HepG2 (cell line): ENCODE data around the gene FOXA3. TPM values are rescaled to one million over a fixed set of nuclear protein-coding genes. Genes with fewer than 3 reads are reported as not detected.

ENCODE experiments used
- CBFB ChIP-seq: sonication (generic); formaldehyde crosslinking; IDR thresholded peaks from 2 replicates; pipeline ENCODE4 v1.4.0; 2020; ENCODE audit warnings: missing genetic modification reagents
- DBP ChIP-seq: sonication (generic); formaldehyde crosslinking; IDR thresholded peaks from 2 replicates; pipeline ENCODE4 v1.4.0; 2020; ENCODE audit warnings: missing genetic modification reagents; ENCODE audit errors: not compliant biosample characterization
- KLF15 ChIP-seq: sonication (generic); formaldehyde crosslinking; IDR thresholded peaks from 2 replicates; pipeline ENCODE4 v1.8.1; 2023; ENCODE audit warnings: borderline replicate concordance, mild to moderate bottlenecking, inconsistent platforms, missing genetic modification reagents, mixed read lengths
- MAFG ChIP-seq: sonication (generic); formaldehyde crosslinking; IDR thresholded peaks from 2 replicates; pipeline ENCODE4 v1.5.1; 2020; ENCODE audit warnings: mild to moderate bottlenecking, missing genetic modification reagents
- NCOA2 ChIP-seq: sonication (generic); formaldehyde crosslinking; IDR thresholded peaks from 2 replicates; pipeline ENCODE4 v1.8.0; 2022; ENCODE audit warnings: inconsistent platforms
- NCOA5 ChIP-seq: sonication (generic); formaldehyde crosslinking; IDR thresholded peaks from 2 replicates; pipeline ENCODE4 v1.4.0; 2020; ENCODE audit warnings: missing genetic modification reagents
- PAX8 ChIP-seq: sonication (generic); formaldehyde crosslinking; IDR thresholded peaks from 2 replicates; pipeline ENCODE4 v1.8.0; 2022; ENCODE audit warnings: mild to moderate bottlenecking, missing genetic modification reagents, borderline replicate concordance
- TAF15 ChIP-seq: fragments of 200-400 bp; formaldehyde crosslinking; IDR thresholded peaks from one replicate; pipeline ENCODE4 v1.6.1; 2018; ENCODE audit warnings: mild to moderate bottlenecking, low read depth, low read length; ENCODE audit not compliant: poor library complexity, severe bottlenecking
- USF2 ChIP-seq, 2 experiments: sonication (generic) in 1 of 2; formaldehyde crosslinking in 1 of 2; IDR thresholded peaks; 2 replicates each; pipeline versions ENCODE4 v1.5.1 to v1.6.1; 2011 to 2020; ENCODE audit warnings: borderline replicate concordance in 1 of 2, low read depth in 1 of 2, low read length in 1 of 2, mild to moderate bottlenecking in 1 of 2, missing genetic modification reagents in 1 of 2, moderate library complexity in 1 of 2
- ZBTB20 ChIP-seq: sonication (generic); formaldehyde crosslinking; IDR thresholded peaks from 2 replicates; pipeline ENCODE4 v1.8.1; 2023; ENCODE audit warnings: missing genetic modification reagents, low read depth, mild to moderate bottlenecking, borderline replicate concordance
- ZFP91 ChIP-seq: sonication (generic); formaldehyde crosslinking; IDR thresholded peaks from 2 replicates; pipeline ENCODE4 v1.9.0; 2022; ENCODE audit warnings: missing genetic modification reagents, mild to moderate bottlenecking, borderline replicate concordance
- ZNF18 ChIP-seq: sonication (generic); formaldehyde crosslinking; IDR thresholded peaks from 2 replicates; pipeline ENCODE4 v1.8.0; 2022; ENCODE audit warnings: mild to moderate bottlenecking, missing genetic modification reagents; ENCODE audit not compliant: insufficient replicate concordance
- ZNF264 ChIP-seq: sonication (generic); formaldehyde crosslinking; IDR thresholded peaks from 2 replicates; pipeline ENCODE4 v1.4.0; 2020; ENCODE audit warnings: missing genetic modification reagents
- ZNF432 ChIP-seq: sonication (generic); formaldehyde crosslinking; IDR thresholded peaks from 2 replicates; pipeline ENCODE4 v1.5.0; 2020; ENCODE audit warnings: missing genetic modification reagents, mild to moderate bottlenecking, borderline replicate concordance
- ZNF558 ChIP-seq: sonication (generic); formaldehyde crosslinking; IDR thresholded peaks from 2 replicates; pipeline ENCODE4 v1.9.0; 2022; ENCODE audit warnings: mild to moderate bottlenecking, missing genetic modification reagents, borderline replicate concordance
- ZNF567 ChIP-seq: sonication (generic); formaldehyde crosslinking; IDR thresholded peaks from 2 replicates; pipeline ENCODE4 v1.8.1; 2023; ENCODE audit warnings: mild to moderate bottlenecking, missing genetic modification reagents, borderline replicate concordance
- ZSCAN29 ChIP-seq: sonication (generic); formaldehyde crosslinking; conservative IDR thresholded peaks from 2 replicates; pipeline ENCODE4 v1.4.0; 2020; ENCODE audit warnings: mild to moderate bottlenecking, missing genetic modification reagents
- ZSCAN5A ChIP-seq: sonication (generic); formaldehyde crosslinking; IDR thresholded peaks from 2 replicates; pipeline ENCODE4 v1.8.0; 2022; ENCODE audit warnings: mild to moderate bottlenecking, missing genetic modification reagents, borderline replicate concordance
- polyA plus RNA-seq, 8 experiments: library from polyadenylated mRNA; depleted of rRNA in 3 of 8; stranded (reverse) in 7 of 8; unstranded in 1 of 8; fragments of >200 nt; fragmentation: Illumina TruSeq in 4 of 8; extraction: Trizol in 4 of 8; gene quantifications; 2 replicates each; pipeline versions ENCODE4 v1.2.1 to v1.2.3, GENCODE V29; 2011 to 2016; ENCODE audit warnings: low read depth in 4 of 8, missing spikeins in 1 of 8, mixed read lengths in 1 of 8; ENCODE audit not compliant: insufficient read depth in 1 of 8
- total RNA-seq, 5 experiments: library from RNA; depleted of rRNA; stranded (reverse); fragments of >200 nt; fragmentation: Illumina TruSeq; extraction: Trizol; gene quantifications; 2 replicates each; pipeline ENCODE4 v1.2.3, GENCODE V29; 2016; ENCODE audit warnings: low read depth in 1 of 5

FOXA3 gene
- total and polyA plus RNA-seq, 2 of the 13 experiments (the other 11 are each of a cell fraction or from before 2014, with no cell fraction given), result 29.8 to 47.6 TPM

GRCh38 chr19:45862564-45863334, 1.4 kb upstream of the FOXA3 start, which contains the start of gene SYMPK (continued):
- TF ChIP-seq KLF15 (CRISPR knock-in tag) (no peak), ZFP91 (CRISPR knock-in tag) (peak; percentile 98), DBP (CRISPR knock-in tag) (no peak), ZNF432 (CRISPR knock-in tag) (no peak), ZNF558 (CRISPR knock-in tag) (no peak), TAF15 (peak; percentile 79), NCOA5 (CRISPR knock-in tag) (no peak), NCOA2 (CRISPR knock-in tag) (0 out of 2 replicates have a peak, but pooled peaks have one; percentile 23), CBFB (CRISPR knock-in tag) (no peak), ZSCAN5A (CRISPR knock-in tag) (no peak), USF2 (IDR thresholded peaks at IDR 0.05; ENCODE audit: low read depth, low read length) (no peak), USF2 (CRISPR knock-in tag; IDR thresholded peaks at IDR 0.05; ENCODE audit: borderline replicate concordance) (no peak; the same call in 1 of the 2 replicates), ZBTB20 (CRISPR knock-in tag) (no peak), ZSCAN29 (CRISPR knock-in tag) (no peak), ZNF18 (CRISPR knock-in tag) (no peak), PAX8 (CRISPR knock-in tag) (no peak), ZNF264 (no peak), ZNF567 (CRISPR knock-in tag) (peak; percentile 96), MAFG (CRISPR knock-in tag) (no peak)
